NCI-H2227 treated with DMSO at 0.1 percent for 48 hours (cell line): Measurements from ENCODE around the gene GSTO2.
A peak's percentile ranks its signal among the peaks of the same experiment; 100 is the strongest.
"Not testable (repeated sequence)": the region's sequence is repeated elsewhere in the genome, so short reads cannot be mapped to it uniquely, and the experiment has no call there.

Experiments
- DNase-seq: peaks from one replicate; lab custom pipeline; 2025; lab: John Stamatoyannopoulos, UW

The GSTO2 gene

GRCh38 chr10:104268713-104269645, at the start of gene GSTO2:
Gene GSTO2, plus strand, starts transcription at chr10:104269184. Its CDS starts 5,732 bp downstream, at chr10:104274916.
- DNase-seq: peak; percentile 91

- no peak for DNase-seq
These were observed 48.5 kb upstream of the GSTO2 start for GRCh38 chr10:104220522-104220921.

- DNase-seq: no peak
These were observed 45.7 kb upstream of the GSTO2 start for GRCh38 chr10:104223304-104223703.

- no peak for DNase-seq
These were observed 38.5 kb upstream of the GSTO2 start for GRCh38 chr10:104230490-104230889.

- peak; percentile 85 for DNase-seq
These were observed 37.0 kb upstream of the GSTO2 start, which contains the start of gene CFAP43 for GRCh38 chr10:104231784-104232612. Gene CFAP43, minus strand, starts transcription at chr10:104232364. Its CDS starts 118 bp downstream, at chr10:104232246.

- no peak for DNase-seq
These were observed 36.3 kb upstream of the GSTO2 start for GRCh38 chr10:104232613-104233102.

GRCh38 chr10:104233817-104234216, 35.2 kb upstream of the GSTO2 start:
- DNase-seq: no peak

GRCh38 chr10:104234934-104235333, 34.0 kb upstream of the GSTO2 start:
- DNase-seq: no peak

- no peak for DNase-seq
These were observed 33.2 kb upstream of the GSTO2 start for GRCh38 chr10:104235801-104236200.

GRCh38 chr10:104240078-104240477, 28.9 kb upstream of the GSTO2 start:
- no peak for DNase-seq

- DNase-seq: no peak
These were observed 26.4 kb upstream of the GSTO2 start for GRCh38 chr10:104242545-104242944.

GRCh38 chr10:104243009-104243408, 26.0 kb upstream of the GSTO2 start:
- DNase-seq: not testable (repeated sequence)

- DNase-seq: no peak
These were observed 25.5 kb upstream of the GSTO2 start for GRCh38 chr10:104243512-104243911.

GRCh38 chr10:104245066-104245632, 23.8 kb upstream of the GSTO2 start:
- DNase-seq: no peak

- DNase-seq: no peak
These were observed 22.0 kb upstream of the GSTO2 start for GRCh38 chr10:104246976-104247375.

- DNase-seq: no peak
These were observed 21.4 kb upstream of the GSTO2 start for GRCh38 chr10:104247513-104248146.

- DNase-seq: not testable (repeated sequence)
These were observed 20.1 kb upstream of the GSTO2 start for GRCh38 chr10:104248931-104249330.

- no peak for DNase-seq
These were observed 18.6 kb upstream of the GSTO2 start for GRCh38 chr10:104250371-104250770.

GRCh38 chr10:104251443-104251842, 17.5 kb upstream of the GSTO2 start:
- no peak for DNase-seq

- no peak for DNase-seq
These were observed 16.6 kb upstream of the GSTO2 start for GRCh38 chr10:104252368-104252767.

- DNase-seq: no peak
These were observed 15.9 kb upstream of the GSTO2 start for GRCh38 chr10:104253106-104253505.
